ENCODE measurements around the gene ANAPC5. TPM values are rescaled to one million over a fixed set of nuclear protein-coding genes. Genes with fewer than 3 reads are reported as not detected.

Gene ANAPC5
- total RNA-seq: 91.7 and 108 TPM in 2 replicates

GRCh38 chr12:121351820-121352681 lies at the start of gene ANAPC5:
TSS of gene ANAPC5 (minus strand) at chr12:121352411. CDS start at chr12:121352340, 71 bp downstream.

GRCh38 chr12:121399391-121400331 lies 47.5 kb upstream of the ANAPC5 start, which contains the start of gene RNF34:
TSS of gene RNF34 (plus strand) at chr12:121400118. CDS start at chr12:121400213, 95 bp downstream.

GRCh38 chr12:121296618-121297434 lies 55.4 kb downstream of the ANAPC5 start, which contains the start of gene CAMKK2:
TSS of gene CAMKK2 (minus strand) at chr12:121296709. CDS start at chr12:121274526, 22,183 bp downstream.

Other genes starting within 250 kb of the ANAPC5 start
- 0.26 TPM in 1 of 2 replicates, not detected in the other for gene P2RX7, start 219.5 kb downstream of the ANAPC5 start, total RNA-seq
- gene P2RX4, start 142.3 kb downstream of the ANAPC5 start, total RNA-seq: 14.4 and 39.0 TPM in 2 replicates
- gene CAMKK2, start 55.7 kb downstream of the ANAPC5 start, total RNA-seq: 19.1 and 28.4 TPM in 2 replicates
- 30.5 and 39.6 TPM in 2 replicates for gene RNF34, start 47.7 kb upstream of the ANAPC5 start, total RNA-seq
- 25.0 and 25.1 TPM in 2 replicates for gene KDM2B, start 228.6 kb upstream of the ANAPC5 start, total RNA-seq